ENCODE data around the gene OLR1. TPM values are rescaled to one million over a fixed set of nuclear protein-coding genes. Genes with fewer than 3 reads are reported as not detected.
"Not testable (repeated sequence)": the region's sequence is repeated elsewhere in the genome, so short reads cannot be mapped to it uniquely, and the experiment has no call there.

Gene OLR1
- total RNA-seq, 1 donor from 2014 or later = not detected

DNA sequence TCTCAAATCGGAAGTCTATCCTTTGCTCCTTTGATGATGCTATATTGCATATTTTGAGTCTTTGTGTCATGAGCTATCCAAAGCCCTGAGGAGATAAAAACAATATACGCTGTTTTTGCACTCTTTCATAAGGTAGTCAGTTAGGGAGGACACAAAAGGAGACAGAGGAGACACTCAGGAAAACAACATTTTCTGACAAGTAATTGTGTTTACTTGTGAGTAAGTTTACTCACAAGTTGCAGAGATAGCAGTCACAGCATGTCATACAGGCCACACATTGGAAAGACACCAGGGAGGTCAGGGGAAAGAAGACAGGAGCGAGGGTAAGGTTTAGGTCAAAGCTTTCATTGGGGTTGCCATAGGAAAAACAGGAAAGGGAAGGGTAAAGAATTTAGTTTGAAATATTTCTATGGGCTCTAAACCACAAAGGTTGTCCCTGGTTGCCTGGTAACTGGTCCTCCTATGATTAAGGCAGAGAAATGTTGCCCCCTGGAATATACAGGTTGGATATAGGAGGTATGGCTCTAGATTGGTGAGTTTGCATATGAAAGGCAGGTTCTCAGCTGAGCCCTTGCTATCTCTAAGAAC is 33.4 kb upstream of the OLR1 start:
- Mint-ChIP-seq H3K4me1 (ENCODE audit: low read depth, unreplicated experiment) (no peaks in the 10 kb centered on the region), H3K36me3 (ENCODE audit: unreplicated experiment) (no peaks in the 10 kb centered on the region), H3K4me3 (ENCODE audit: unreplicated experiment) (no peak overlapping the region), H3K9me3 (ENCODE audit: unreplicated experiment) (peaks cover 2% of the 10 kb centered on the region), H3K27me3 (ENCODE audit: unreplicated experiment) (no peaks in the 10 kb centered on the region), H3K27ac (ENCODE audit: unreplicated experiment) (no peak overlapping the region)
- DNase-seq = no peak
- TF ChIP-seq, protein P1, sequence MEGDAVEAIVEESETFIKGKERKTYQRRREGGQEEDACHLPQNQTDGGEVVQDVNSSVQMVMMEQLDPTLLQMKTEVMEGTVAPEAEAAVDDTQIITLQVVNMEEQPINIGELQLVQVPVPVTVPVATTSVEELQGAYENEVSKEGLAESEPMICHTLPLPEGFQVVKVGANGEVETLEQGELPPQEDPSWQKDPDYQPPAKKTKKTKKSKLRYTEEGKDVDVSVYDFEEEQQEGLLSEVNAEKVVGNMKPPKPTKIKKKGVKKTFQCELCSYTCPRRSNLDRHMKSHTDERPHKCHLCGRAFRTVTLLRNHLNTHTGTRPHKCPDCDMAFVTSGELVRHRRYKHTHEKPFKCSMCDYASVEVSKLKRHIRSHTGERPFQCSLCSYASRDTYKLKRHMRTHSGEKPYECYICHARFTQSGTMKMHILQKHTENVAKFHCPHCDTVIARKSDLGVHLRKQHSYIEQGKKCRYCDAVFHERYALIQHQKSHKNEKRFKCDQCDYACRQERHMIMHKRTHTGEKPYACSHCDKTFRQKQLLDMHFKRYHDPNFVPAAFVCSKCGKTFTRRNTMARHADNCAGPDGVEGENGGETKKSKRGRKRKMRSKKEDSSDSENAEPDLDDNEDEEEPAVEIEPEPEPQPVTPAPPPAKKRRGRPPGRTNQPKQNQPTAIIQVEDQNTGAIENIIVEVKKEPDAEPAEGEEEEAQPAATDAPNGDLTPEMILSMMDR (IDR thresholded peaks at IDR 0.05; ENCODE audit: partially characterized antibody, unreplicated experiment) = no peak

DNA sequence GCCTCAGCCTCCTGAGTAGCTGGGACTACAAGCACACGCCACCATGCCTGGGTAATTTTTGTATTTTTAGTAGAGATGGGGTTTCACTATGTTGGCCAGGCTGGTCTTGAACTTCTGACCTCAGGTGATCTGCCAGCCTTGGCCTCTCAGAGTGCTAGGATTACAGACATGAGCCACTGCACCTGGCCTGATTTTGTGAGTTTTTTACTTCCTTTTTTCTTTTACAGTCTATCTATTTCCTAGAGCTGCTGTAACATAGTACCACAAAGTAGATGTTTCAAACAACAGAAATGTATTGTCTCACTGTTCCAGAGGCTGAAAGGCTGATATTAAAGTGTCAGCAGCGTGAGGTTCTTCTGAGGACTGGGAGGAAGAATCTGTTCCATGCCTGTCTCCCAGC is 32.6 kb upstream of the OLR1 start:
- H3K4me3 Mint-ChIP-seq (ENCODE audit: unreplicated experiment); H3K9me3 Mint-ChIP-seq (ENCODE audit: unreplicated experiment); DNase-seq; H3K27ac Mint-ChIP-seq (ENCODE audit: unreplicated experiment); H3K4me1 Mint-ChIP-seq (ENCODE audit: low read depth, unreplicated experiment); H3K27me3 Mint-ChIP-seq (ENCODE audit: unreplicated experiment); H3K36me3 Mint-ChIP-seq (ENCODE audit: unreplicated experiment): not testable (repeated sequence)

DNA sequence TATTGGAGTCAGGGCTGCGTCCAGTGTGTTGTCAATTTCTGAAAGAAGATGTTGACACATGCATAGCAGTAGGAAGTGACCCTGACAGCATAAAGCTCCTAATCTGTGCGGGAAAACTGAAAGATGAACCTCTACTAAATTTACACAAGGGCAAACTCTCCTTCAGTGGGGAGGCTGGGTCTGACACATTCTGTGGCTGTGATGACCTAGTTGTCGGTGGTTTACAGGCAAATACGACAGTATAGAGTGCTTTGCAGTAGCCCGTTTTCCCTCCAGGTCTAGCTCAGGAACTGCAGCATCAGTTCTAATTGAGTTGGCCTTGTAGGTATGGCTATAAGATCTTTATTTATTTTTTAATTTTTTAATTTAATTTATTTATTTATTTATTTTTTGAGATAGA is 25.9 kb upstream of the OLR1 start:
- Mint-ChIP-seq H3K9me3 (ENCODE audit: unreplicated experiment) (no peaks in the 10 kb centered on the region), H3K27ac (ENCODE audit: unreplicated experiment) (no peak overlapping the region), H3K4me1 (ENCODE audit: low read depth, unreplicated experiment) (no peaks in the 10 kb centered on the region), H3K27me3 (ENCODE audit: unreplicated experiment) (no peaks in the 10 kb centered on the region), H3K36me3 (ENCODE audit: unreplicated experiment) (no peaks in the 10 kb centered on the region), H3K4me3 (ENCODE audit: unreplicated experiment) (no peak overlapping the region)
- no peak for DNase-seq
- TF ChIP-seq, protein P1 (IDR thresholded peaks at IDR 0.05; ENCODE audit: partially characterized antibody, unreplicated experiment) = no peak

DNA sequence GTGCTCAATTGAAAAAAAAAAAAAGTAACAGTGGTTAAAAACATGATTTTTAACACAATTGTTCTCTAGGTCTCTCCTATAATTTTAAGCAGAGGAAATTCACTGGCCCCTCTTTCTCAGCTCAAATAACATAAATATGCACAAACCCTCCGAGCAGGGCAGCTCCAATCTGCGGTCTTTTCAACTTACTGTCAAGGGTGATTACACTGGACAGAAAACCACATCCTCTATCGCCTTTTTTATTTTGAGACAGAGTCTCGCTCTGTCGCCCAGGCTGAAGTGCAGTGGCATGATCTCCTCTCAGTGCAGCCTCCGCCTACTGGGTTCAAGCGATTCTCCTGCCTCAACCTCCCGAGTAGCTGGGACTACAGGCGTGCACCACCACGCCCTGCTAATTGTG is 24.3 kb upstream of the OLR1 start:
- H3K4me1 Mint-ChIP-seq (ENCODE audit: low read depth, unreplicated experiment) = no peaks in the 10 kb centered on the region
- TF ChIP-seq, protein P1 (IDR thresholded peaks at IDR 0.05; ENCODE audit: partially characterized antibody, unreplicated experiment) = no peak
- H3K27ac Mint-ChIP-seq (ENCODE audit: unreplicated experiment) = no peak overlapping the region
- no peak for DNase-seq
- H3K9me3 Mint-ChIP-seq (ENCODE audit: unreplicated experiment) = no peaks in the 10 kb centered on the region
- H3K27me3 Mint-ChIP-seq (ENCODE audit: unreplicated experiment) = no peaks in the 10 kb centered on the region
- H3K36me3 Mint-ChIP-seq (ENCODE audit: unreplicated experiment) = no peaks in the 10 kb centered on the region
- no peak overlapping the region for H3K4me3 Mint-ChIP-seq (ENCODE audit: unreplicated experiment)

DNA sequence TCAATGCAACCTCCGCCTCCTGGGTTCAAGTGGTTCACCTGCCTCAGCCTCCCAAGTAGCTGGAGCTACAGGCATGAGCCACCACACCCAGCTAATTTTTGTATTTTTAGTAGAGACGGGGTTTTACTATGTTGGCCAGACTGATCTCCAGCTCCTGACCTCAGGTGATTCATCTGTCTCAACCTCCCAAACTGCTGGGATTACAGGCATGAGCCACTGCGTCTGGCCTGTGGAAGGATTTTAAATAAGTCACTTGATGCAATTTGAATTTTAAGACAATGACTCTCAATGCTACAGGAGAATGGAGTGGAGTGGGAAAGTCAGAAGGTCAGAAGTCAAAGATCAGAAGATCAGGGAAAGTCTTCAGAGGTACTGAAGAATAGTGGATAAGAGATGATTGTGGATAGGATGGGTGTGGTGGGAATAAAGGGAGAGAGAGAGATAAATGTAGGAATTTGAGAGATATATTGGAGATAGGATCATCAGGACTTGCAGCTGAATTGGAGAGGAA is 22.3 kb upstream of the OLR1 start:
- Mint-ChIP-seq H3K27me3 (ENCODE audit: unreplicated experiment) (no peaks in the 10 kb centered on the region), H3K4me3 (ENCODE audit: unreplicated experiment) (no peak overlapping the region)

More for the DNA sequence above, 22.3 kb upstream of the OLR1 start:
- no peaks in the 10 kb centered on the region for H3K36me3 Mint-ChIP-seq (ENCODE audit: unreplicated experiment)
- no peaks in the 10 kb centered on the region for H3K4me1 Mint-ChIP-seq (ENCODE audit: low read depth, unreplicated experiment)
- no peaks in the 10 kb centered on the region for H3K9me3 Mint-ChIP-seq (ENCODE audit: unreplicated experiment)
- TF ChIP-seq, protein P1 (IDR thresholded peaks at IDR 0.05; ENCODE audit: partially characterized antibody, unreplicated experiment) = no peak
- no peak for DNase-seq
- H3K27ac Mint-ChIP-seq (ENCODE audit: unreplicated experiment) = no peak overlapping the region

Data from glutamatergic neuron (in vitro differentiated cells).